ENCODE results near the gene CCPG1. TPM values are rescaled to one million over a fixed set of nuclear protein-coding genes. Genes with fewer than 3 reads are reported as not detected.

CCPG1 gene
- total RNA-seq, 1 donor from 2014 or later: 49.1 TPM

GRCh38 chr15:55318588-55319494, 89.3 kb downstream of the CCPG1 start, which contains the start of the genes PIGB and PIGBOS1:
PIGB (plus strand) TSS chr15:55319222; CDS start chr15:55319251, 29 bp downstream.
PIGBOS1 (minus strand) TSS chr15:55319123; CDS start chr15:55317792, 1,331 bp downstream.
- peak; percentile 94 for DNase-seq

Other genes with a start within 250 kb of the CCPG1 start
- gene RSL24D1, start 211.4 kb downstream of the CCPG1 start, total RNA-seq: 88.9 TPM
- gene RAB27A, start 118.5 kb downstream of the CCPG1 start, total RNA-seq: 16.2 TPM
- 8.6 TPM for gene PIGBOS1, start 89.2 kb downstream of the CCPG1 start, total RNA-seq
- gene PIGB, start 89.1 kb downstream of the CCPG1 start, total RNA-seq: 6.4 TPM
- not detected for gene PIERCE2, start 136 bp upstream of the CCPG1 start, total RNA-seq
- gene DNAAF4, start 99.9 kb upstream of the CCPG1 start, total RNA-seq: 3.1 TPM
- gene PYGO1, start 180.0 kb upstream of the CCPG1 start, total RNA-seq: 22.6 TPM

All from tongue (tissue), 2 donors.